Bronchial epithelial cell (primary cell): ENCODE data around the gene RNF14. TPM values are rescaled to one million over a fixed set of nuclear protein-coding genes. Genes with fewer than 3 reads are reported as not detected.

Experiments used
- DNase-seq: peaks from one replicate; pipeline ENCODE4 v3.0.0-alpha.2; 2010; ENCODE audit warnings: low read depth
- FAIRE-seq: peaks from 2 replicates; lab custom pipeline; 2011; peaks lifted over from hg19 to GRCh38; lab: Jason Lieb, UNC
- H3K27me3 ChIP-seq: 2 replicates; pipeline ENCODE4 v1.5.1; 2011; ENCODE audit warnings: low read length; ENCODE audit not compliant: control insufficient read depth, insufficient read depth
- H3K36me3 ChIP-seq: 2 replicates; pipeline ENCODE4 v1.5.1; 2011; ENCODE audit warnings: low read length; ENCODE audit not compliant: control insufficient read depth, insufficient read depth
- H3K4me3 ChIP-seq: 2 replicates; pipeline ENCODE4 v1.5.1; 2011; ENCODE audit warnings: mild to moderate bottlenecking, low read depth, low read length, control low read depth
- total RNA-seq: library from RNA; depleted of rRNA; stranded (reverse); fragments of >200 nt; gene quantifications from 2 replicates; pipeline ENCODE4 v1.2.1, GENCODE V29; 2014
- TF ChIP-seq, protein P1 (sequence below): IDR thresholded peaks from 2 replicates; pipeline ENCODE4 v1.5.1; 2011; ENCODE audit warnings: mild to moderate bottlenecking, moderate library complexity, low read length, control low read depth, inconsistent platforms; ENCODE audit not compliant: insufficient read depth, severe bottlenecking

RNF14 gene
- total RNA-seq, 1 donor from 2014 or later = 49.8 TPM

DNA sequence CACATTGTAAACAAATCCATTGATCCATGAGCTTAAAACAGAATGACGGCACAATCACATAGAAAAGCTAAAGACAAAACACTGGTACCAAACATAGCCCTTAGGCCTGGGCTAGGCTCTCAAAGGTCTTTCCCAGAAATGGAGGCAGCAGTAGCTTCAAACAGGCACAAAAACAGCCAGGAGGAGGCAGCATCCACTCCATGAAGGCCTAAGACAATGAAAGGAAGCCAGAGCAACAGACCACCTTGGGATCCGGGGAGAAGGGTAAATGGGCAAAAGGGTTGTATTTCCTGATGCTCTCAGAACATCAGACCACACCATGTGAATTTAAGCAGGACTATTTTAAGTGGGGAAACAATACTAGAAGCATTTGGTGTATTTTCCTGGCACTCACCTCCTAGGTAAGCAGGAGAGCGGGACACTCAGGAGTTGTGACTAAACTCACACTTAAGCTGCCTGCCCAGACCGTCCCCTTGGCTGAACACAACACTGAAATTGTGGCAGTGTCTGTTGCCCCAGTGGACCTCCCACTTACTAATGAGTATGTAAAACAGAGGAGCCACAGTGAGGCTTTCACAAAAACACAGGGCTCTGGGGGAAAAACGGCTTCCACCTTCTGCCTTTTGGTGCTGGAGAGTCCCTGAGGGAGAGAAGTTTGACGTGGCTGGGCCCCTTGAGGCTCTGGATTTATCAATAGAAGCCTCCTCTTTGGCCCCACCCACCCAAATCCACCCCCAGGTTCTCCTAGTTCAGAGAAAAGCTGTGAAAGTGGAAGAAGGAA lies 32.0 kb downstream of the RNF14 start:
- Histone ChIP-seq H3K4me3 (no peak overlapping the region), H3K27me3 (no peaks in the 10 kb centered on the region), H3K36me3 (peaks cover 5% of the 10 kb centered on the region)
- no peak for FAIRE-seq
- TF ChIP-seq, protein P1, sequence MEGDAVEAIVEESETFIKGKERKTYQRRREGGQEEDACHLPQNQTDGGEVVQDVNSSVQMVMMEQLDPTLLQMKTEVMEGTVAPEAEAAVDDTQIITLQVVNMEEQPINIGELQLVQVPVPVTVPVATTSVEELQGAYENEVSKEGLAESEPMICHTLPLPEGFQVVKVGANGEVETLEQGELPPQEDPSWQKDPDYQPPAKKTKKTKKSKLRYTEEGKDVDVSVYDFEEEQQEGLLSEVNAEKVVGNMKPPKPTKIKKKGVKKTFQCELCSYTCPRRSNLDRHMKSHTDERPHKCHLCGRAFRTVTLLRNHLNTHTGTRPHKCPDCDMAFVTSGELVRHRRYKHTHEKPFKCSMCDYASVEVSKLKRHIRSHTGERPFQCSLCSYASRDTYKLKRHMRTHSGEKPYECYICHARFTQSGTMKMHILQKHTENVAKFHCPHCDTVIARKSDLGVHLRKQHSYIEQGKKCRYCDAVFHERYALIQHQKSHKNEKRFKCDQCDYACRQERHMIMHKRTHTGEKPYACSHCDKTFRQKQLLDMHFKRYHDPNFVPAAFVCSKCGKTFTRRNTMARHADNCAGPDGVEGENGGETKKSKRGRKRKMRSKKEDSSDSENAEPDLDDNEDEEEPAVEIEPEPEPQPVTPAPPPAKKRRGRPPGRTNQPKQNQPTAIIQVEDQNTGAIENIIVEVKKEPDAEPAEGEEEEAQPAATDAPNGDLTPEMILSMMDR = peak; percentile 35
- no peak for DNase-seq

GRCh38 chr5:142003266-142003800 lies 34.4 kb downstream of the RNF14 start:
- no peaks in the 10 kb centered on the region for H3K27me3 ChIP-seq
- H3K4me3 ChIP-seq = no peak overlapping the region
- FAIRE-seq (no peak), DNase-seq (peak; percentile 54)
- TF ChIP-seq, protein P1 = no peak
- H3K36me3 ChIP-seq = peaks cover 5% of the 10 kb centered on the region

GRCh38 chr5:142006363-142007236 lies 37.7 kb downstream of the RNF14 start:
- TF ChIP-seq, protein P1 = no peak
- peaks cover 5% of the 10 kb centered on the region for H3K36me3 ChIP-seq
- no peak for DNase-seq
- no peak overlapping the region for H3K4me3 ChIP-seq
- FAIRE-seq = no peak
- no peaks in the 10 kb centered on the region for H3K27me3 ChIP-seq

DNA sequence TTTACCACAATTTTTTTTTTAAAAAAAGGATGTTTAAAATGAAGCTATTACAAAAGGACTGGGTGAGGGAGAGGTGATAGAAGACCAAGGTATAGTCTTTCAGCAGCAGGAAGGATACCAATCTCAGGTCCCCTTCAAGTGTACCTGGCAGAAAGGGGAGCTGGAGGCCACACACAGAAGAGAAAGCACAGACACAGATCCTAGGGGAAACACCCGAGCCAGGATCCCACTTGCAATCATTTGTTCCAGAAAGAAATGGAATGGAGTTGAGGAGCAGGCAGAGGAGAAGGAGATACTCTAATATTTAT lies 38.3 kb downstream of the RNF14 start:
- peaks cover 5% of the 10 kb centered on the region for H3K36me3 ChIP-seq
- TF ChIP-seq, protein P1 = no peak
- no peak overlapping the region for H3K4me3 ChIP-seq
- no peak for DNase-seq
- no peaks in the 10 kb centered on the region for H3K27me3 ChIP-seq
- FAIRE-seq = no peak

- FAIRE-seq (no peak), DNase-seq (no peak)
- peaks cover 3% of the 10 kb centered on the region for H3K36me3 ChIP-seq
- TF ChIP-seq, protein P1 = no peak
- no peaks in the 10 kb centered on the region for H3K27me3 ChIP-seq
- no peak overlapping the region for H3K4me3 ChIP-seq
Measured at GRCh38 chr5:142008813-142009212, 39.9 kb downstream of the RNF14 start.
